Aorta (tissue), 5 donors: ENCODE measurements around the gene EPB41. TPM values are rescaled to one million over a fixed set of nuclear protein-coding genes. Genes with fewer than 3 reads are reported as not detected.

Source experiments
- ATAC-seq: fragments of 200-7000 bp; cut with Tn5 transposase; one replicate; pipeline ENCODE4 v1.9.1; 2022; ENCODE audit warnings: moderate library complexity; ENCODE audit not compliant: low FRiP score
- DNase-seq, 2 donors: peaks; one replicate each; pipeline ENCODE4 v3.0.0-alpha.2; 2020
- H3K27ac ChIP-seq, 2 donors: one replicate each; pipeline ENCODE4 v1.5.1; 2013; ENCODE audit warnings: low read length in 2 of 2, mild to moderate bottlenecking in 2 of 2, moderate library complexity in 2 of 2, control low read depth in 1 of 2, inconsistent platforms in 1 of 2, low read depth in 1 of 2
- H3K27me3 ChIP-seq, 2 donors: one replicate each; pipeline ENCODE4 v1.6.1; 2013; ENCODE audit warnings: control low read depth in 1 of 2, low read length in 1 of 2, mild to moderate bottlenecking in 1 of 2, moderate library complexity in 1 of 2; ENCODE audit not compliant: insufficient read depth in 2 of 2, control insufficient read depth in 1 of 2
- H3K36me3 ChIP-seq, 2 donors: one replicate each; pipeline ENCODE4 v1.6.1; 2013; ENCODE audit warnings: control low read depth in 1 of 2, low read length in 1 of 2, mild to moderate bottlenecking in 1 of 2; ENCODE audit not compliant: insufficient read depth in 2 of 2, control insufficient read depth in 1 of 2
- H3K4me1 ChIP-seq, 2 donors: one replicate each; pipeline ENCODE4 v1.6.1; 2013; ENCODE audit warnings: low read length in 2 of 2, control low read depth in 1 of 2, mild to moderate bottlenecking in 1 of 2, moderate library complexity in 1 of 2; ENCODE audit not compliant: insufficient read depth in 2 of 2, control insufficient read depth in 1 of 2
- H3K4me3 ChIP-seq, 2 donors: one replicate each; pipeline ENCODE4 v1.5.1; 2013; ENCODE audit warnings: low read length in 2 of 2, control low read depth in 1 of 2, mild to moderate bottlenecking in 1 of 2
- H3K9me3 ChIP-seq: one replicate; pipeline ENCODE4 v1.6.1; 2013; ENCODE audit warnings: mild to moderate bottlenecking, low read length; ENCODE audit not compliant: control insufficient read depth
- WGBS, 2 donors: extraction: QIAGEN DNeasy Blood & Tissue Kit; methylation state at CpG; one replicate each; pipeline ENCODE4 v1.1.7; 2013; 5-methylcytosine and 5-hydroxymethylcytosine counted together
- intact Hi-C, 2 donors: fragments of 100-400 bp; cut with DNase I; formaldehyde crosslinking; loops; one replicate each; pipeline versions ENCODE4 v1.14.2 to v1.15.0; 2022
- polyA plus RNA-seq, 2 donors: library from polyadenylated mRNA; stranded (reverse); fragments of 200-250 nt; gene quantifications; one replicate each; pipeline ENCODE4 v1.2.3, GENCODE V29; 2013
- total RNA-seq, 2 donors: library from RNA; stranded (reverse); fragmentation: NEBNext Ultra II Directional; extraction: Animal tissue kit (Norgen Biotek cat#: 25700); gene quantifications; one replicate each; pipeline ENCODE4 v1.2.1, GENCODE V29; 2021
- donor health status: healthy with polysubstance abuse.
- donor health status: Bipolar disorder and iron deficiency.
- donor health status: DM: no; HTN: no; CAD: no.
- donor health status: DM: no; HTN: no; CAD: no.
- donor health status: DM: yes; HTN: yes; CAD: no.

The EPB41 gene
- total and polyA plus RNA-seq, 4 donors, result 3.4 to 35.2 (median 14.6) TPM

DNA sequence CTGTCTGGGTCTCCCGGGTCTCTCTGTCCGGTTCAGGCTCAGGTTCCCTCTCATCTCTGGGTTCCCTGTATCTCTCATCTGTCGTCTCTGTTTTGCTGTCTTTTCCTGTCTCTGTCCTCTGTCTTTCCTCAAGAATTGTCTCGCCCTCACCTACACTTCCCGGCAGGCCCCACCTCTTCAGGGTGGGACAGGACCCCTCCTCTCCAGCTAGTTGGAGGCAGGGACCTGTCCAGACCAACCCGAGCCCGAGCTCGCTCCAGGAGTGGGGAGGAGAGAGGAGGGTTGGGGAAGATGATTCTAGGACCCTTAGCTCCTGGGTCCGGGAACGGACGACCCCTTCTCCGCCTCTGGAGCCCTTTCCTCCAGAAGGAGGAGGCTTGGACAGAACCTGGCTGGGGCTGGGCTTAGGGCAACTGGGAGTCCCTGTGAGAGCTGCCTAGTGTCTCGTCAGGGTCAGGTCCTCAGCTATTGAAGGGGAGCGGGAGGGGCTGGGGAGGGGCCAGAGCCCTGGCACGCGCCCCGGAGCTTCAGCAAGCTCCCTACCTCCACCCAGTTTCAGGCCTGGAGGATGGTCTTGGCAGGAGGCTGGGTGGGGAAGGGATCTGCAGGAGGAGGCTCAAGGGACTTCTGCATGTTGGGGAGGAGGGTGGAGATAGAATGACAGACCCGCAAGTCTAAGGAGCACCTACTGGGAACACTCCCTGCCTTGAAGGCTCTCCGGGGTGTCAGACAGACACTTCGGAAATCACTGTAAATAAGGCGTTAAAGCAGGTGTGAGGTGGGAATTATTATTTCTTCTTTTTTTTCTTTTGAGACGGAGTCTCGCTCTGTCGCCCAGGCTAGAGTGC is 26.3 kb upstream of the EPB41 start:
- no peak overlapping the region for H3K27ac ChIP-seq
- H3K9me3 ChIP-seq, result no peaks in the 10 kb centered on the region
- DNase-seq (peak in 1 of 2 donors; percentile 49), ATAC-seq (no peak)
- peak overlapping the region; percentile 88 to 93 for H3K4me3 ChIP-seq
- intact Hi-C loops, result loop anchor here (2.0 to 10.0 kb wide), 3 partner anchors 27 to 373 kb away; partner anchors contain the start of genes EPB41 (in 1 of the 2) and TMEM200B (in 1 of the 2)
- WGBS, 2 donors, result 28 to 29% methylated on average over 24 of the region's 24 CpGs
- no peaks in the 10 kb centered on the region for H3K36me3 ChIP-seq
- peaks cover 0 to 2% of the 10 kb centered on the region in 2 donors for H3K4me1 ChIP-seq
- no peaks in the 10 kb centered on the region for H3K27me3 ChIP-seq

DNA sequence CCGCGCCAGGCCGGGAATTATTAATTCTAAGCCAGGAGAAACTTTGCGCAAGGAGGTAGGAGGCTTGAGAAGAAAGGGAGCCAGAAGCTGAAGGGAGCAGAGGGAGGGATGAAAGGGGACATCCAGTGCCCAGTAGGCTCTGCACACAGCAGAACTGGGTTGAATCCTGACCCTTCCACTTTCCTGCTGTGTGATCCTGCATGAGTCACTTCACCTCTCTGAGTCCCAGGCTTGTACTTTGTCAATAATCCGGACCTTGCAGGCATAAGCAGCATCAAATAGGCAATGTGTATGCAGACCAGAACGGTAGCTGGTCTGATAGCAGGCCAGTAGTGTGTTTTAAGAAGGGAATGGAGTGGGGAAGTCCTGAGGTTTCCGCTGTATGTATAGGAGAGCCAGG is 25.5 kb upstream of the EPB41 start:
- no peak overlapping the region for H3K4me3 ChIP-seq
- peaks cover 0 to 2% of the 10 kb centered on the region in 2 donors for H3K4me1 ChIP-seq
- no peaks in the 10 kb centered on the region for H3K27me3 ChIP-seq
- no peak for ATAC-seq
- no peaks in the 10 kb centered on the region for H3K36me3 ChIP-seq
- intact Hi-C loops, result loop anchor here (5.0 to 10.0 kb wide), 2 partner anchors 233 to 374 kb away; partner anchors contain the start of gene TMEM200B (in 1 of the 2)
- DNase-seq, result no peak
- WGBS, 2 donors, result 94 to 97% methylated on average over 7 of the region's 7 CpGs
- no peak overlapping the region for H3K27ac ChIP-seq
- H3K9me3 ChIP-seq, result no peaks in the 10 kb centered on the region

DNA sequence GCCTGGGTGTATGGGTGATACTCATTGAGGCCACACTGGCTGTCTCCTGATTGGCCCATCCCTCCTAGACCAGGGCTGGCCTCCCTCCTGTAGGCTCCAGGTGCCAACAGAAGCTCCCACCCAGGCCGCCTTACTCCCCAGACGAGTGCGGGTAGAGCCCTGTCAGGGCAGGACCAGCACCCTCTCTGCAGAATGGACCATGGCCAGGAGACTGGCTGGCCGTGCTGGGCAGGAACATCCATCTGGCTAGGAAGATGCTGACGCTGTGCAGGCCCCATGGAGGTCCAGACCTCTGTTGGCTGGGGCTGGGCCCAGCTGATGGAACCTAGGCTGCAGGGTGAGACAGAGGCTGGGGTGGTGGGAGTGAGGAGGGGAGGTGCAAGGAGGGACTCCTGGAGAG is 25.0 kb upstream of the EPB41 start:
- DNase-seq, result no peak
- ATAC-seq, result no peak
- WGBS, 2 donors, result 66 to 67% methylated on average over 5 of the region's 5 CpGs
- H3K27ac ChIP-seq, result no peak overlapping the region
- no peaks in the 10 kb centered on the region for H3K36me3 ChIP-seq
- H3K4me1 ChIP-seq, result peaks cover 0 to 2% of the 10 kb centered on the region in 2 donors
- no peak overlapping the region for H3K4me3 ChIP-seq
- no peaks in the 10 kb centered on the region for H3K9me3 ChIP-seq
- H3K27me3 ChIP-seq, result no peaks in the 10 kb centered on the region
- intact Hi-C loops, result loop anchor here (5.0 to 10.0 kb wide), 2 partner anchors 233 to 375 kb away; partner anchors contain the start of gene TMEM200B (in 1 of the 2)

DNA sequence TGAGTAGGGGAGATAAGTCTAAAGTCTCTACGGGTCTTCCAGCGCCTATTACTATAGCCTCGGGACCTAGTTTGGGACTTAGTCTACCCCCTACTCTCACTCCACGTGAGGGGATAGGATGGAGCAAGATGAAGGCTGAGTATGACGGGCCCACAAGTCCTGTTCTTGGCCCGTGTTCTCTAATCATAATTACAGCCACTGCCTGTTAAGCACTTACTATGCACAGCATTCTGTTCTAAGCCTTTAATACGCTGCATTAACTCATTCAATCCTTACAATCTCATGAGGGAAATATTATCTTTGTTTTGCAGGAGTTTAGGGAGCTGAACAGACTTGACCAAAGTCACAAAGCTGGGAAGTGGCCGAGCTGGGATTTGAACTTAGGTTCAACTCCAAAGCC is 23.9 kb upstream of the EPB41 start:
- intact Hi-C loops, result no loop called here
- DNase-seq (no peak), ATAC-seq (no peak)
- Histone ChIP-seq H3K4me3 (no peak overlapping the region), H3K27ac (no peak overlapping the region), H3K27me3 (no peaks in the 10 kb centered on the region), H3K4me1 (no peaks in the 10 kb centered on the region), H3K36me3 (no peaks in the 10 kb centered on the region), H3K9me3 (no peaks in the 10 kb centered on the region)
- 81 to 86% methylated on average over 8 of the region's 8 CpGs for WGBS, 2 donors

DNA sequence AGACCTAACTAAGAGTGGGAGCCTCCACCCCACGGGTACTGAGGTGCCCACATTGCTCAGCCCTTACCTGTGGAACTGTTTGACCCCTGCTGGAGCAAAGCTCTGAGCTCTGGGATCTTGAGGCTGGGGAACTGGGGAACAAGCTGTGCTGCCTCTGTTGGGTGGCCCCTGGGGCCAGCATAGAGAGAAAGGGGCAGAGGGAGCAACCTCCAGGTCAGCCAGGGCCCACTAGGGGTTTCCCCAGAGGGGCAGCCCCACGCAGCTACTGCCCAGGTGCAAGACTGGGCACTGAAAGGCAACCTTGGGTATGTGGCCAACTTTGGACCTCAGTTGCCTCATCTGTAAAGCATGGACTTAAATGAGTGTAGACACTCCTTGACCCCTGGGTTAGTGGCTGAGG is 23.5 kb upstream of the EPB41 start:
- 84 to 86% methylated on average over 2 of the region's 2 CpGs for WGBS, 2 donors
- Histone ChIP-seq H3K9me3 (no peaks in the 10 kb centered on the region), H3K27me3 (no peaks in the 10 kb centered on the region), H3K27ac (no peak overlapping the region), H3K4me3 (no peak overlapping the region), H3K36me3 (no peaks in the 10 kb centered on the region), H3K4me1 (no peaks in the 10 kb centered on the region)
- intact Hi-C loops, result no loop called here
- ATAC-seq (no peak), DNase-seq (no peak)

DNA sequence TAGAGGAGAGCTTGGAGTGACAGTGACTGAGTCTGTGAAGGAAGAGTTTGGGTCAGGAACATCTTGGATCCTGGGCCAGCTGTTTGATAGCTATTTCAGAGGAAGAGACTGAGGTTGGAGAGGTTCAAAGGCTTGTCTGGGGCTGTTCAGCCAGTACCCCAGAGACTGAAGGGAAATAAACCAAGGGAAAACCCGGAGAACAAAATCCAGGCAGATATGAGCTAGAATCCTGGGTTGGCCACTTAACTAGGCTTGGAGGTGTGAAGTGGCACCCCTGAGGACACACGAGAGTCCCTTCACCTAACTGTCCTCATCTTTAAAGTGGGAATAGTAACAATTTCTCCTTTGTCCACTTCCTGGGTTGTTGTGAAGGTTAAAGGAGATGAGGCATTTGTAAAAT is 23.1 kb upstream of the EPB41 start:
- no peak overlapping the region for H3K4me3 ChIP-seq
- no peak for ATAC-seq
- H3K27me3 ChIP-seq, result no peaks in the 10 kb centered on the region
- DNase-seq, result no peak
- 85 to 86% methylated on average over 2 of the region's 2 CpGs for WGBS, 2 donors
- H3K4me1 ChIP-seq, result no peaks in the 10 kb centered on the region
- no peaks in the 10 kb centered on the region for H3K36me3 ChIP-seq
- no peak overlapping the region for H3K27ac ChIP-seq
- no peaks in the 10 kb centered on the region for H3K9me3 ChIP-seq
- intact Hi-C loops, result no loop called here

DNA sequence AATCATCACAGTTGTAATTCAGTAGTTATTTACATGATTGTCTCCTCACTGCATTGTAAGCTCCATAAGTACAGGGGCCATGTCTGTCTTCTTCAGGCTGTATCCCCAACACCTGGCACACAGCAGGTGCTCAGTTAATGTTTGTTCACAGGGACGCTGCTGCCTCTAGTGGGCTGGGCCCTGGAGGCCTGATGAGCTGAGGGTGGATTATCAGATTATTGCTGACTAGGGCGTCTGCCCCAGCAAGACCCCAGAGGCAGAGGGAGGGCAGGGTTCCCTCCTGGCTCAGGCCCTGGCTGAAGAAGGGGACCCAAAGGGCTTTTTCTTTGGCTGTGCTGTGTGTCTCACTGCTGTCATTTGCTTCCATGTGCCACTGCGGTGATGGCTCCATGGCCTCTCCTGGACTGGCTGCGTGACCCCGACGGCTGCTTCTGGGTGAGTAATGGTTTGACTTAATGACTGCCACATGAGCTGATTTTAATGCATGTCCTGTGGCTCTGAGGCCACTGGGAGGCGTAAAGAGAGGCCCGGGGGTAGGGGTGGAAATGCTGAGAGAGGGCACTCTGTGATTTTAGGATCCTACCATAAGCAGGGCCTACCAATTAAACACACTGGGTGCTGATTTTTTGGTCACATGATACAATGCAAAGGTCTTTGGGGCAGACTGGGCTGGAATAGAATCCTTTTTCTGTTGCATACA is 20.8 kb upstream of the EPB41 start:
- Histone ChIP-seq H3K4me1 (no peaks in the 10 kb centered on the region), H3K9me3 (no peaks in the 10 kb centered on the region), H3K27ac (no peak overlapping the region), H3K36me3 (no peaks in the 10 kb centered on the region), H3K27me3 (no peaks in the 10 kb centered on the region), H3K4me3 (no peak overlapping the region)
- DNase-seq, result no peak
- no peak for ATAC-seq
- intact Hi-C loops, result no loop called here
- WGBS, 2 donors, result 74 to 75% methylated on average over 8 of the region's 8 CpGs

DNA sequence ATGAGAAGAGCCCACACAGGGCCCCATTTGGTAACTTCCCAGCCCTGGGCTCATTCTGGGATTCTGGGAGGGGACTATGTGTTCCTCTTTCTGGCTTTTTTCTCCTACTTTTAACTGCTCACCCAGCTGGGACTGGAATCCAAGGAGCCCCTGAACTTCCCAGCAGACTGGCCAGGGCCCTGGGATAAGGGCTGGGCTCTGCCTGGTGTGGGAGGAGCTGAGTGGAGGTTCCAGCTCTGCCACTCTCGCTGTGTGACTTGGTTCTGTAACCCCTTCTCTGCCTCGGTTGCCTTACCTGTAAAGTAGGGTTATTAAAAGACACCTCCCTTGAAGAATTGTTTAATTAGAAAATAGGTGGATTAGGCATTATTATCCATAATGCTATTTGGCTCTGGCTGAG is 19.6 kb upstream of the EPB41 start:
- Histone ChIP-seq H3K27me3 (no peaks in the 10 kb centered on the region), H3K9me3 (no peaks in the 10 kb centered on the region), H3K27ac (no peak overlapping the region), H3K36me3 (no peaks in the 10 kb centered on the region), H3K4me1 (peaks cover 0 to 2% of the 10 kb centered on the region in 2 donors), H3K4me3 (no peak overlapping the region)
- intact Hi-C loops, result no loop called here
- no peak for DNase-seq
- 39 to 41% methylated on average over 2 of the region's 2 CpGs for WGBS, 2 donors
- ATAC-seq, result no peak
